Left renal pelvis (tissue), 4 donors: Measurements from ENCODE around the gene MCF2L2. TPM values are rescaled to one million over a fixed set of nuclear protein-coding genes. Genes with fewer than 3 reads are reported as not detected.
"Not testable (repeated sequence)": the region's sequence is repeated elsewhere in the genome, so short reads cannot be mapped to it uniquely, and the experiment has no call there.

Experiments
- DNase-seq, 4 donors: peaks; one replicate each; pipeline ENCODE4 v3.0.0-alpha.2; 2013; ENCODE audit warnings: low read depth in 4 of 4, low spot score in 3 of 4
- polyA plus RNA-seq, 4 donors: library from polyadenylated mRNA; unstranded; fragments of 120-200 nt; gene quantifications; one replicate each; pipeline ENCODE4 v1.2.1, GENCODE V29; 2013; ENCODE audit not compliant: insufficient read length in 4 of 4

MCF2L2 gene
- polyA plus RNA-seq, 4 donors, result 0.35 to 1.5 (median 0.93) TPM

DNA sequence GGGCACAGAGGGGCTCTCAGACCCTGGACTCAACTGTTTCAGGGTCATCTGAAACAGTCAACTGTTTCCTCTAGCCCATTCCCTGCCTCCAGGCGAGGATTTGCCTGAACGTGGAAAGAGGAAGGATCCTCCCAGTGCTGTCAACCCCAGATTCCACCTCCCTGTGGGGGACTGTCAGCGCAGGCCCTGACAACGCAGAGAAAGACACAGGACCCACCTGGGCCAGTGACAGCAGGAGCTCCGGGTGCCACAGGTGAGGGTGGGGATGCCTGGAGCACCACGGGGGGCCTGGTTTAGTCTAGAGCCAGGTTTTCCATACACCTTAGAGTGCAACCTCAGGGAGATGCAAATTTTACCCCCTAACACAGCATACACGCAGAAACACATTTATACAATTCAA, 246.3 kb downstream of the MCF2L2 start:
- DNase-seq, result no peak

- no peak for DNase-seq
These were observed 246.8 kb downstream of the MCF2L2 start for GRCh38 chr3:183181606-183182005.

- no peak for DNase-seq
These were observed 247.6 kb downstream of the MCF2L2 start for GRCh38 chr3:183180784-183181295.

GRCh38 chr3:183180110-183180783, 248.2 kb downstream of the MCF2L2 start:
- DNase-seq, result no peak

DNA sequence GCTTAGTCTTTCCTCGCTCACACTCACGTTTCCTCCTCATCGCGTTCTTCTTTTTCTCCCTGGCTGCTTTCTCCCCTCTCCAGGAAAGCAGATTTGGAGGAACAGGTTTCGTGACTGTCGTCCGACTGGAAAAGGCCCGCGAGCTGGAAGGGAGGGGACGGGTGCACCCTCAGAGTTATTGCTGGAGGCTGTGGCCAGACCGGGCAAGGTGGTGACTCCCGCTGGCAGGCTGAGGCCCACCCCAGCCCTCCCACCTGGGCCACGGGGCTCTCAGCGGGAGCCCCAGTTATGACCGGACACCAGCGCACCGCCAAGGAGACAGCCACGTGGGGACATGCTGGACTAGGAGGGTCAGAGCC, 248.9 kb downstream of the MCF2L2 start:
- DNase-seq, result not testable (repeated sequence)

- no peak for DNase-seq
These were observed 249.4 kb downstream of the MCF2L2 start for GRCh38 chr3:183178833-183179549.

- no peak for DNase-seq
These were observed 249.9 kb downstream of the MCF2L2 start for GRCh38 chr3:183178512-183178832.

- no peak for DNase-seq
These were observed 256.3 kb downstream of the MCF2L2 start for GRCh38 chr3:183172051-183172639.

GRCh38 chr3:183167975-183168374, 260.4 kb downstream of the MCF2L2 start:
- not testable (repeated sequence) for DNase-seq

DNA sequence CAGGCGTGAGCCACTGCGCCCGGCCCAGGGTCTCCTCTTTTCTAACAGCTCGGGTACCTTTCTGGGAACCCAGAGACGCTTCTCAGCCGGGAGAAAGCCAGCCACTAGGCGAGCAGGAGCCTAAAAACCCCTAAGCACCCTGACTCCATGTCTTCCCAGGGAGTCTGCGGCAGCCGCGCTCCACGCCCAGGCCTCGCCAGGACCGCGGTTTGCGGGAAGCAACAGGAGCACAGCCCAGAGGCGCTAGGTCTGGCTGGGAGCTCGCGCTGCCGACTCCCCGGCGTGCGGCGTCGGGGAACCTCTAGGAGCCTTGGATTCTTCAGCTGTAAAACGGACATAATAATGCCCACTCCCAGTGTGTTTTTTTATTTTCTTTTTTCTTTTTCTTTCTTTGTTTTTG, 264.9 kb downstream of the MCF2L2 start:
- DNase-seq, result no peak

GRCh38 chr3:183161552-183162336, 266.7 kb downstream of the MCF2L2 start:
- DNase-seq, result no peak

DNA sequence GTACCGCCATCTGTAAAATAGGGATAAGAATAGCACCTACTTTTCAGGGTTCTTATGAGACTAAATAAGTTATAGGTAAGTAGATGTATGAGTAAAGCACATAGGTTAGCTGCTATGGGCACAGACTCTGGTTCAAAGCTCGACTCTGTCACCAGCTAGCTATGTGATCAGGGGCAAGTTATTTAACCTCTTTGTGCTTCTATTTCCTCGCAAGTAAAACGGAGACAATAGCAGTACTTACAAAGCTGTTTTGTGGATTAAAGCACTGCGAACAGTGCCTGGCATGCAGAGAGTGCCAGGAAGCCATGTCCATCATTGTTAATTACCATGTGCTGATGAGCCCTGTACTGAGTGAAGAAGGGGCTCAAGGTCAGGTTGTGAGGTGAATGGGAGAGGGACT, 267.8 kb downstream of the MCF2L2 start:
- no peak for DNase-seq

GRCh38 chr3:183159333-183159732, 269.1 kb downstream of the MCF2L2 start:
- no peak for DNase-seq

DNA sequence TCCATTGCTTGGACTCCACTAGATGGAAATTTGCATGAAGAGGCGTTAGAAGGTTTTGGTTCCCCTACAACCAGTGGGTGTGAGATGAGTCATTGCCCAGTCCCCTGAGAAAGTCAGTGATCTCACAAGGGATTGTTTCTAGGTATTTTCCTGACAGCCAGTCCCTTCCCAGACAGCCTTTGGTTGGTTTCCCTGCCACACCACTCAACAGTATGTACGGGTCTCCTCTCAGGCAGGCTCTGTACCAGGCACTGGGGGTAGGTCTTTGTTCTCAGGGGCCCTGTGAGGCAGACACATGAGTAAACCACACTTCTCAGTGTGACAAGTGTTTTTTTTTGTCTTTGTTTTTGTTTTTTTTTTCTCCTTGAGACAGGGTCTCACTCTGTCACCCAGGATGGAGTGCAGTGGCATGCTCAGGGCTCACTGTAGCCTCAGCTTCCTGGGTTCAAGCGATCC, 269.8 kb downstream of the MCF2L2 start:
- DNase-seq, result no peak

- DNase-seq, result no peak
These were observed 270.3 kb downstream of the MCF2L2 start for GRCh38 chr3:183158113-183158512.

DNA sequence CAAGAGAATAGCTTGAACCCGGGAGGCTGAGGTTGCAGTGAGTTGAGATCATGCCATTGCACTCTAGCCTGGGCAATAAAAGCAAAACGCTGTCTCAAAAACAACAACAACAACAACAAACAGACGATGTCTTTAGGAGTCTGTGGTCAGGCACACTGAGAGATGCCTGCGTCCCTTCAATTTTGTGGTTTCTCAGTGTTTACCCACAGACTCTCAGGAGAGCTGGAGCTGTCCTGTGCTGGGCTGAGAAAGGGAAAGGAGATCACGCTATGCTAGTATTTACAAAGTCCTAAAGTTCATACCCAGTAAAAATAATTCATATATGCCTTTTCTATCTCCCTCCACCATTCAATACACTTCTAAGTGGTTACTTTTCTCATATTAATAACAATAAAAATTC, 272.2 kb downstream of the MCF2L2 start:
- no peak for DNase-seq

- DNase-seq, result no peak
These were observed 272.9 kb downstream of the MCF2L2 start for GRCh38 chr3:183155499-183155898.

DNA sequence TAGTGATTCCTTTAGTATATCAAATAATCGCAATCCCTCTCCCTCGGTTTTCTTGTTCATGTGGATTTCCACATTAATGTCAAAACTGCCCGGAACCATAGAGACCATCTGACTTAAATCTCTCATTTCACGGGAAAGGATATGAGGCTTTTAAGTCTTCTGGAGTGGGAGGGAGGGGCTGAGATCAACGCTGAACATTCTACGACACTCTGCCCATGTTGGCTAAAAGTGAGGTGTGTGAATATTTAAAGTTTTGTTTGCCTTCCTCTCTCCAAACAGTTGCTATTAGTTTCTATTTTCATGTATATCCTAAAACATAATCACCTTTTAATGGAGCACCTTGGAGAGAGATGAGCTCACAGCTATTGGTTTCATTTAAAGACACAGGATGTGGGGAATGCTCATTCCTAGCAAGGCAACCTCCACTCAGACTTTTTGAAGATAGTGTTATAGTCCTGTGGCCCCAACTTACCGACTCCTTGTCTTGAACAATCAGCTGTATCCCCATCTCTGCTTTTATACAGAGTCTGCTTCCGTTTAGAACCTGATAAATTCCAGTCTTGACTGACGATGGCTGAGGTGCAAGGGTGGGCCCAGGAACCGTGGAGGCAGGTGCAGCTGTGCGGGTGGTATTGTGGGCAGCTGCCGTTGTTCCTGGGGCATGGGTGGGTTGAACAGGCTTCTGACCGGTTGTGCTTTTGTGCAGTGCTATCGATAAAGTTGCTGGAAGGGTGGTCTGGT, 275.0 kb downstream of the MCF2L2 start:
- no peak for DNase-seq

DNA sequence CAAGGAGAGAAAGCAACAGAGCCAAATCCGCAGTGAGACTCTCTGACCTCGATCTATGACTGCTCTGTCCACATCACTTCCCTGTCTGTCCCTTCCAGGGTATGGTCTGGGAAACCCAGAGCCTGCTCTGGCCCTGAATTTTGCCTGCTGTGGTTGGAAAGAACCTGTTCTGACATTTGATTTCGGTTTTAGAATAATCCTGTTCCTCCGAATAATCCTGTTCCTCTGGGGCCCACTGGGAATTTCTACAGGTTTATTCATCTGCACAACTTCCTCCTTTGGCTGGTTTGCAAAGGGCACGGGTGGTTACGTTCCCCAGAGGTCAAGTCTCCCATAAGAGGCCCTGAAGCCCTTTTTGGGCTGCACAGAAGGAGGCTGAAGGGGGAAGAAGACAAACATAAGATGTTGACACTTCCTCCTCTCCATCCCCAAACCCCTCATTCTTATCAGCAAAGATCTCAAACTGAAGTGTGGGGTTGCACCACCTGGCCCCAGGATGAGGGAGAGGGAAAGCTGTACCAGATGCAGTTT, 276.5 kb downstream of the MCF2L2 start:
- no peak for DNase-seq

GRCh38 chr3:183151086-183151485, 277.3 kb downstream of the MCF2L2 start:
- DNase-seq, result no peak
